Vagina (tissue), 2 donors: ENCODE results near the gene LYPD3. TPM values are rescaled to one million over a fixed set of nuclear protein-coding genes. Genes with fewer than 3 reads are reported as not detected.
"Not testable (repeated sequence)": the region's sequence is repeated elsewhere in the genome, so short reads cannot be mapped to it uniquely, and the experiment has no call there.

Experiments used
- DNase-seq, 2 donors: peaks; one replicate each; pipeline ENCODE4 v3.0.0-alpha.2; 2017; ENCODE audit errors: extremely low spot score in 2 of 2
- H3K27ac ChIP-seq: fragments of 200-600 bp; sonication (generic); one replicate; pipeline ENCODE4 v1.5.1; 2019
- H3K27me3 ChIP-seq: fragments of 200-600 bp; sonication (generic); one replicate; pipeline ENCODE4 v1.5.1; 2019
- H3K36me3 ChIP-seq, 2 donors: fragments of 200-600 bp; sonication (generic); one replicate each; pipeline ENCODE4 v1.5.1; 2017 to 2019
- H3K4me1 ChIP-seq: fragments of 200-600 bp; sonication (generic); one replicate; pipeline ENCODE4 v1.5.1; 2019
- H3K4me3 ChIP-seq, 2 donors: fragments of 200-600 bp; sonication (generic); 1 replicate in 1 of 2; 2 replicates in 1 of 2; pipeline ENCODE4 v1.5.1; 2016 to 2019
- H3K9me3 ChIP-seq: fragments of 200-600 bp; sonication (generic); one replicate; pipeline ENCODE4 v1.5.1; 2019
- CTCF ChIP-seq, 3 experiments: fragments of 450-650 bp in 2 of 3; fragments of 200-600 bp in 1 of 3; sonication (generic) in 1 of 3; IDR thresholded peaks; one replicate each; pipeline ENCODE4 v1.5.1; 2017 to 2019; ENCODE audit warnings: antibody characterized with exemption in 3 of 3, mild to moderate bottlenecking in 2 of 3, moderate library complexity in 2 of 3
- POLR2A ChIP-seq, 2 donors: fragments of 450-650 bp; IDR thresholded peaks; one replicate each; pipeline ENCODE4 v1.6.1; 2017; ENCODE audit warnings: antibody characterized with exemption in 2 of 2, mild to moderate bottlenecking in 2 of 2, moderate library complexity in 2 of 2
- POLR2AphosphoS5 ChIP-seq, 2 donors: sonication (generic); formaldehyde crosslinking; IDR thresholded peaks; one replicate each; pipeline ENCODE4 v1.9.0; 2017; ENCODE audit warnings: antibody characterized with exemption in 2 of 2, mild to moderate bottlenecking in 2 of 2, low read depth in 1 of 2; ENCODE audit not compliant: insufficient read depth in 1 of 2
- intact Hi-C: fragments of 100-400 bp; cut with DNase I; formaldehyde crosslinking; loops from one replicate; pipeline ENCODE4 v1.15.1; 2023
- total RNA-seq: library from RNA; depleted of rRNA; stranded (reverse); fragments of >200 nt; gene quantifications from one replicate; pipeline ENCODE4 v1.2.3, GENCODE V29; 2016

LYPD3 gene
- total RNA-seq, 1 donor from 2014 or later, result 247 TPM

GRCh38 chr19:43445426-43445825, 20.0 kb downstream of the LYPD3 start:
- H3K27me3 ChIP-seq, result no peaks in the 10 kb centered on the region
- no peak for TF ChIP-seq POLR2AphosphoS5 (IDR thresholded peaks at IDR 0.05; ENCODE audit: insufficient read depth in 1 of 2, low read depth in 1 of 2)
- TF ChIP-seq CTCF (IDR thresholded peaks at IDR 0.05), result no peak
- TF ChIP-seq POLR2A (IDR thresholded peaks at IDR 0.05), result no peak
- intact Hi-C loops, result loop anchor here (5.0 kb wide), 1 partner anchor 72 kb away; no protein-coding TSS in a partner anchor
- no peaks in the 10 kb centered on the region for H3K4me1 ChIP-seq
- no peak for DNase-seq
- H3K4me3 ChIP-seq, result no peak overlapping the region
- H3K27ac ChIP-seq, result no peak overlapping the region
- no peaks in the 10 kb centered on the region for H3K36me3 ChIP-seq
- H3K9me3 ChIP-seq, result no peaks in the 10 kb centered on the region

- Histone ChIP-seq H3K27me3 (no peaks in the 10 kb centered on the region), H3K36me3 (no peaks in the 10 kb centered on the region), H3K4me1 (peaks cover under 1% of the 10 kb centered on the region), H3K4me3 (no peak overlapping the region), H3K27ac (no peak overlapping the region), H3K9me3 (no peaks in the 10 kb centered on the region)
- TF ChIP-seq POLR2A (IDR thresholded peaks at IDR 0.05), result no peak
- no peak for TF ChIP-seq CTCF (IDR thresholded peaks at IDR 0.05)
- no peak for TF ChIP-seq POLR2AphosphoS5 (IDR thresholded peaks at IDR 0.05; ENCODE audit: insufficient read depth in 1 of 2, low read depth in 1 of 2)
- no peak for DNase-seq
- intact Hi-C loops, result loop anchor here (5.0 kb wide), 1 partner anchor 73 kb away; no protein-coding TSS in a partner anchor
Measured at GRCh38 chr19:43444531-43445287, 20.7 kb downstream of the LYPD3 start.

- H3K4me3 ChIP-seq, H3K27me3 ChIP-seq, H3K9me3 ChIP-seq, H3K27ac ChIP-seq, H3K36me3 ChIP-seq, DNase-seq, intact Hi-C loops, H3K4me1 ChIP-seq: not testable (repeated sequence)
Measured at GRCh38 chr19:43444091-43444490, 21.3 kb downstream of the LYPD3 start.

- intact Hi-C loops, result no loop called here
Measured at GRCh38 chr19:43441716-43442115, 23.7 kb downstream of the LYPD3 start.

GRCh38 chr19:43439709-43440063, 25.7 kb downstream of the LYPD3 start:
- no peak for DNase-seq
- TF ChIP-seq CTCF (IDR thresholded peaks at IDR 0.05) (no peak), POLR2AphosphoS5 (IDR thresholded peaks at IDR 0.05; ENCODE audit: insufficient read depth in 1 of 2, low read depth in 1 of 2) (no peak), POLR2A (IDR thresholded peaks at IDR 0.05) (no peak)
- Histone ChIP-seq H3K9me3 (no peaks in the 10 kb centered on the region), H3K27ac (peak overlapping the region; percentile 70), H3K4me1 (peaks cover 23% of the 10 kb centered on the region), H3K4me3 (no peak overlapping the region), H3K27me3 (no peaks in the 10 kb centered on the region), H3K36me3 (no peaks in the 10 kb centered on the region)
- intact Hi-C loops, result no loop called here

More at GRCh38 chr19:43441716-43442115, 23.7 kb downstream of the LYPD3 start:
- no peak overlapping the region for H3K4me3 ChIP-seq
- H3K36me3 ChIP-seq, result no peaks in the 10 kb centered on the region
- H3K4me1 ChIP-seq, result peaks cover 23% of the 10 kb centered on the region
- no peaks in the 10 kb centered on the region for H3K9me3 ChIP-seq
- TF ChIP-seq POLR2AphosphoS5 (IDR thresholded peaks at IDR 0.05; ENCODE audit: insufficient read depth in 1 of 2, low read depth in 1 of 2), result no peak
- TF ChIP-seq POLR2A (IDR thresholded peaks at IDR 0.05), result no peak
- no peak for TF ChIP-seq CTCF (IDR thresholded peaks at IDR 0.05)
- no peak overlapping the region for H3K27ac ChIP-seq
- no peaks in the 10 kb centered on the region for H3K27me3 ChIP-seq
- DNase-seq, result no peak
